Nucleus accumbens (tissue), 56 donors: Measurements from ENCODE around the gene DNAAF5.

Experiments used
- DNase-seq, 56 donors: peaks; one replicate each; lab custom pipeline; 2025; lab: John Stamatoyannopoulos, UW

DNAAF5 gene

DNA sequence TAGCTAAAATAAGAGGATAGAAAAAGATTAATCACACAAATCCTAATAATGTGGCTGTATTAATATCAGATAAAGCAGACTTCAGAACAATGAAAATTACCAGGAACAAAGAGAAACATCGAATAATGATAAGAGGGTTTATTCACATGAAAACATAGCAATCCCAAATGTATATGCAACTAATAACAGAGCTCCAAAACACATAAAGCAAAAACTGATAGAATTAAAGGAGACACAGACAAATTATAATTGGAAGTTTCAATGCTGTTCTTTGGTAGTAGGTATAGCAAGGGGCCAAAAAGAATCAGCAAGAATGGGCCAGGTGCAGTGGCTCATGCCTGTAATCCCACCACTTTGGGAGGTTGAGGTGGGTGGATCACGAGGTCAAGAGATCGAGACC is 23.4 kb upstream of the DNAAF5 start:
- DNase-seq: no peak

DNA sequence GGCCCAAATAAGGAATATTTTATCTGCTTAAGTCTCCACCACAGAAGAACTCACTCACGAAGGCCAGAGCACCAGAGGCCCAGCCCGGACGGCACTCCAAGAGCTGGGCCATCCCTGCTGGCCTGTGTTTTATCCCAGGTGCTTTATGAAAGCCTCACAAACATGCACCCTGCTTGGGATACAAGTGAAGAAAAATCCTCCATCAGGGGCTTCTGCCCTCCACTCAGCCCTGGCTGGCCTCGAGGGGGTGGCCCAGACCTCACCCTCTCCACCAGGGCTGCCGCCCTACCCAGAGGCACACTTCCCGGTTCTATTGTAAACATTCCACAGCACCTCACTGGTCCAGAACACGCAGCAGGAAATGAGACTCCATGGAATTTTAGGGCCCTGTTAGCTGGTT is 19.8 kb upstream of the DNAAF5 start:
- DNase-seq: no peak

DNA sequence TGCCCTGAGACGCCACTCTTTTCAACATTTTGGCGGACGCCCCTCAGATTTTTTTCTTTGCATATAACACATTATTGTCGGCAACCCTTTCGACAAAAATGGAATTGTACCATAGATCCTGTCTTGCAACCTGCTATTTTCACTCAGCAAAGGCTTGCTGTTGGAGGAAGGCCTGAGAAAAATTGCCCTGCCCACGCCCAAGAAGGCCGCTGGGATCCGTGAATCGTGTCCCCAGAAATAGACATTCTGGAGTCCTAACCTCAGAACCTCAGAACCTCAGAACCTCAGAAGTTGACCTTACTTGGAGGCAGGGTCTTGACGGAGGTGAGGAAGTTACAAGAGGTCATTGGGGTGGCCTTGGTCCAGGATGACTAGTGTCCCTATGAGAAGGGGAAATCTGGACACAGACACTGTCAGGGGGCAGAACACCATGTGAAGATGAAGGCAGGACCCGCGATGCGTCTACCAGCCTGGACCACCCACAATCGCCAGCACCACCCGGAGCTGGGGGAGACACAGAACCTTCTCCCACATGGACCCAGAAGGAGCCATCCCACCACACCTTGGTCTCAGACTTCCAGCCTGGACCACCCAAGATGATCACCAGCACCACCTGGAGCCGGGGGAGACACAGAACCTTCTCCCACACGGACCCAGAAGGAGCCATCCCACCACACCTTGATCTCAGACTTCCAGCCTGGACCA is 19.1 kb upstream of the DNAAF5 start:
- no peak for DNase-seq

DNA sequence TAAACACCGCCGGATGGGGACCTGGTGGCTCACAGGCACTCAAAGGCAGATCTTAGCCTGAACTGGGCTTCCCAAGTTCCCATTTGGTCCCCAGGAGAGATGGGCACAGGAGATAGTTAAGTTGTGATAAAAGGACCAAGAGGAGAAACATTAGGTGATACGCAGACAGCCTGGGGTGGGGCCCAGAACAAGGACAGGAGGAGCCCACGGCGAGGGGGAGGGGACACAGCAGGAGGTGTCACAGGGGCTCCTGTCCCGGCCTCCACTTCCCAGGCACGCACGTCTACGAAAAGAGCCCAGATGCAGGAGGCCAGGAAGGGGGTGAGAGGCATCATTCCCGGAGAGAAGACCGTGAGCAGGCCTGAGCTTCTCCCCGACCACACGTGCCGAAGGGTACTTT is 16.3 kb upstream of the DNAAF5 start:
- no peak for DNase-seq

DNA sequence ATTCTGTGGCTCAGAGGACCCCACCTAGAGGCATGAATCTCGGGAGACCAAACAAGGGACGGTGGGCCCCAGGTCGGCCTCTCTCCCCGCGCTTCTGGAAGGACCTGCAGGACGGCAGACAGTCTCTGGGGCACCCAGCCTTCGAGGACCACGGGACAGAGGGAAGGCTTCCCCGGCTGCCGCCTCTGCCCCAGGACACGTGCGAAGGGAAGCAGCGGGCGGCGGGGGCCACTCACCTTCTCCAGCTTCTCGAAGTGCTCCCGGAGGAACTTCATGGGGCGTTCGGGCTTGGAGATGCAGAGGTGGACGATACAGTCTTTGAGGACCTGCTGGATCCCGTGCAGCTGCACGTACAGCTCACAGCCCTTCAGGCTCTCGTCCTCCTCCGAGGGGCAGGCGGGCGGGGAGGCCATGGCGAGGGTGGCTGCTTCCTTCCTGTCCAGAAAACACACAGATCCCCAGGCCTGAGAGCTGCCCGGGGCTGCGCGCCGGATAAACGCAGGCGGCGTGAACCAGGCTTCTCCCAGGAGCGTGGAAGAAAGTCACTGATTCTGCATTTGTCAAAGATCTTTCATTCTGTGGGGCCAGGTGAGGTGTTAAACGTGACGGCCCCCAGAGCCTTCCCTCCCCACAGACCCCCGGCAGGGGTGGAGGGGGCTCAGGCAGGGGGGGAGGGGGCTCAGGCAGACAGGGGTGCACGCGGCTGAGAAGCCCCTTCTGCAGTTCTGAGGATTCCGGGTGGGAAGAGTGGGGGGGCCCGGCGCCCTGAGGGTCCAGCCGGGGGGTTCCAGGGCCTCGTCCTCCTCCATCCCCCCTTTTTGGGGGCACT is 15.2 kb upstream of the DNAAF5 start:
- no peak for DNase-seq

DNA sequence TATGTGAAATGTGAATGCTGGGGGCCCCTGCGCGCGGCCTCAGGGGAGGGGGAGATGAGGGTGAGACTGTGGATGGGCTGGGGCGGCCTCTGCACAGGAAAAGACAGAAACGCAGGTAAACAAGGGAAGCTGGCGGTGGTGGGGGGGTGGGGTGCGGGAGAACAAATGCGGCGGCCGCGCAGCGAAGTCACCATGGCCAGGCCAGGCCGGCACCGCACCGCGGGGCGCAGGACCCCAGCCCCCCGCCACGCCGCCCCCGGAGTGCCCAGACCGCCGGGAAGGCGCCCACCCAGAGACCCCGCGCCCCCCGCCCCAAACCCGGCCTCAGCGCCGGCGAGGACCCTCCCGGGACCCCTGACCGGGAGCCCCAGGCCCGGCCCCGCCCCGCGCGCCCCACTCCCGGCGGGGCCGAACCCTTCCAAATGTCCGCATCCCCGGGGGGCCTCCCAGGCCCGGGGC is 14.5 kb upstream of the DNAAF5 start:
- peak in 1 of 56 donors; percentile 4 for DNase-seq

DNA sequence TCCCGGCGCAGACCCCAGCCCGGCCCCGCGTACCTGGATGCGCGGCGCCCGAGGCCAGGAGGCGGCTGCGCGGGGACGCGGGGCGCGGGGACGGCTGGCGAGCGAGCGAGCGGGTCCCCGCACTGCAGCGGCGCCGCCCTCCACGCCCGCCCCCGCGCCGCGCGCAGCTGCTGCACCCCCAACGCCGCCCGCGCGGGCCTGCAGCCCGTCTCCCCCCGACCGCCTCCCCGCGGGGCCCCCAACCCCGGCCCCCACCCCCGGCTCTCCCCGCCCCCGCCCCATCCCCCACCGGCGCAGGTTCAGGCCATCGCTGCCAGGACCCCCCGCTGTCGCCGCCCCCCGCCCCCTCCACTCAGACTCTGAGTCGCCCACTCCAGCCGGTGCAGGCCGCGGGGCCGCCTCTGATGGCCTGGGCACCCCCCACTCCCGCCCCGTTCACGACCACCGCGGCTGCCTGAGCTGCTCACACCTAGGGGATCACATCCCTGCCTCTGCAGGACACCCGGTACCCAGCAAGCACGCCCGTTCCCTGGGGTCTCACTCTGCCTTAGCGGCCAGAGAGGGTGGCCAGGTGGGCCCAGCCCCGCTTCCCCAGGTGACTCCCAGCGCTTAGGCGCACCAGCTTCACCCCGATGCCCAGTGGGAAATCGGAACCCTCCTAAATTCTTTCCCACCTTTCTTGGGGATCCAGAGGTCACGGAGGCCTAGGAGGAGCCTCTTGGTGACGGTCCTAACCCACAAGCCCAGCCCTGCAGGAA is 13.9 kb upstream of the DNAAF5 start:
- DNase-seq: peak in 2 of 56 donors; percentile 21 to 23

DNA sequence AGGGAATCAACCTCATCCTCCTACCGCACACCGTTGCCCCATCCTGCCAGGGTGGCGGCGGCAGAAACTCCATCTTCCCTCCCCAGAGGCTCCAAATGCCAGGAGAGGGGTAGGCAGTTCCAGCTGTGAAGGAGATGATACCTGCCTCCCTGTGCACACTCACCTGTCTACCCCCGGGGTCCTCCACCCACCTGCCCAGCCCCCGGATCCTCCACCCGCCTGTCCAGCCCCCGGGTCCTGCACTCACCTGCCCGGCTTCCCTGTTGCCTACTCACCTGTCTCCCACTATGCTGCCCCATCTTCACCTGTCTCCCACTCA is 13.4 kb upstream of the DNAAF5 start:
- no peak for DNase-seq

DNA sequence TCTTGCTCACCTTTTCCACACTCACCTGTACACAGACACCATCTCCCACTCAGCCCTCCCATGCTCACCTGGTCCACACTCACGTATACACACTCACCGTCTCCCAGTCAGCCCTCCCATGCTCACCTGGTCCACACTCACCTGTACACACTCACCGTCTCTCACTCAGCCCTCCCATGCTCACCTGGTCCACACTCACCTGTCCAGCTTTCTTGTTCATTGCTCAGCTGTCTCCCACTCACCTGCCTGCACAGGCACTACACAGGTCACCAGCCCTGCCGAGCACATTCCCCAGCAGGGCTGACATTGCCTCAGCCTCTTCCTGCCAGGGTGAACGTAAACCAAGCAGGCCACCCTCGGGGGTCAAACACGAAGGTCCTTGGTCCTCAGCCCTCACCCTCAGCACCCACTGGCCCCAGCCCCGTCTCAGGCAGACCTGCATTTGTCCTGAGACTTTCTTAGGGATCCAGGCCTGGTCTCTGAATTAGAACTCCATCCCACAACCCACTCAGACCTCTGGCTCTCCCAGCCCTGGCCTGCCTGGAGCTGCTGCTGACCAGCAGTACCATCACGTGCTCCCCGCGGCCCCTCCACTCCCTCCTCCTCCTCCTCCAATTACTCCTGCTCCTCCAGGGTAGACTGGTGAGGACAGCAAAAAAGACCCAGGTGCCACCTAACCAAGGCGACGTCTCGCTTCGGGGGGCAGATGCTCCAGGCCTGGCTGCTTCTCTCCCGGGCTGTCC is 12.8 kb upstream of the DNAAF5 start:
- no peak for DNase-seq

DNA sequence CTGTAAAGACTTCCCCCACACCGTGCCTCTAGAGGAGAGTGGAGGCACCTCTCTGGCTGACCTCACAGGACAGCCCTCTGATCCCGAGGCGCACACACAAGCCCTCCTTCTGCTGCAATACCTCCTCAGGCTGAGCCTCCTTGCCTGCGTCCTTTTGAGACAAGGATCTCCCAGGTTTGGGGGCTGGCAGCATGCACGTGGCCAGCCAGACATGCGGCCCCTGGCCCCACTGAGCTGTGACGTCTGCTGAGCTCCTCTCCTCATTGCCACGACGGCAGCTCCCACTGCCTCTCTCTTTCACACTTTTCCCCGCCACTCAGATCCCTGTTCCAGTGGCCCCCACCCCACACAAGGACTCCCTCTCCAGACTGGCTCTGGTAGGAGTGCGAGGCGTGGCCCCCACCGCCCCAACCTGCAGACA is 12.2 kb upstream of the DNAAF5 start:
- no peak for DNase-seq

DNA sequence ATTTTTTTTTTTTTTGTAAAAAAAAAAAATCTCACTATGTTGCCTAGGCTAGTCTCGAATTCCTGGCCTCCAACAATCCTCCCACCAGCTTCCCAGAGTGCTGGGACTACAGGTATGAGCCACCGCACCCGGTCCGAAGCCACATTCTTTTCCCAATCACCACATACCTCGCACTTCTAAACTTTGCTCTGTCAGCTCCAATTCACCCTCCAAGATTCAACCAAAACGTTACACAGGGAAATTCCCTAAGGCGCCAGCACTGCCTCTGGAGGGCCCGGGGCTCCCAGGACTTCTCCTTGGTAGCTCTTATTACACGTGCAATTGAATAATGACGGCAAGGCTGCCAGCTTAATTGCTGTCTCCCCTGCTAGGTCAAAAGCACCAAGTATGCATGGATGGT is 10.3 kb upstream of the DNAAF5 start:
- DNase-seq: no peak

DNA sequence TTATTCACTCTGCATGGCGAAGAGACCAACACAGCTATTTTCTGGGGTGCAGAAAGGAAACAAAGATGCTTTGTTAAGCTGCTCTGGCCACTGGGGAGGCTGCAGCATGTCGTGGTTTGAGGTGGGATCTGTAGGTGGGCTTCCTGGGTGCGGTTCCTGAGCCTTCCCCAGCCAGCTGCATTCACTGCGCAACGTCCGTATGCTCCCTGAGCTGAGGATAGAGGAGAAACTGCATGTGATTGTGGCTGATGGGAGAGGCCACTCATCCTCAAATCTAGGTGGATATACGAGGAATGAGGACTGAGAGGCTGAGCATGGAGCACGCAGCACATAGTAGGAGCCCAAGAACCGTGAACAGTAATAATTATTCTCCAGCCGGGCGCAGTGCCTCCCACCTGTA is 9.9 kb upstream of the DNAAF5 start:
- no peak for DNase-seq

DNA sequence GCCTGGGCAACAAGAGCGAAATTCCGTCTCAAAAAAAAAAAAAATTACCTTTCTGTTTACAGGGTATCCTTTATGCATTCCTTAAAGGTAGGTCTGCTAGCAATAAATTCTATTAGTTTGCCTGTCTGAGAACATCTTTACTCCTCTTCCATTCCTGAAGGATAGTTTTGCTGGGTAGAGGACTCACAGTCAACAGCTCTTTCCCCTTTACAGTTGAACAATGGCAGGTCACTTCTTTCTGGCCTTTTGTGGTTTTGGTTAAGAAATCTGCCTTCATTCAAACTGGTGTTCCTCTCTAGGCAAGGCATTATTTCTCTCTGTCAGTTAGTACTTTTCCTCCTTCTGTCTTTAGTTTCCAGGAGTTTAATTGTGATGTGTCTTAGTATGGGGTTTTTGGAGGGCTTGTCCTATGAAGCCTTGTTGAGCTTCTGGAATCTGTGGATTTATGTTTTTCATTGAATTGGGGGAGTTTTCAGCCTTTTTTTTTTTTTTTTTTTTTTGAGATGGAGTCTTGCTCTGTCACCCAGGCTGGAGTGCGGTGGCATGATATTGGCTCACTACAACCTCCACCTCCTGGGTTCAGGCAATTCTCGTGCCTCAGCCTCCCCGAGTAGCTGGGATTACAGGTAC is 4.8 kb upstream of the DNAAF5 start:
- DNase-seq: no peak

DNA sequence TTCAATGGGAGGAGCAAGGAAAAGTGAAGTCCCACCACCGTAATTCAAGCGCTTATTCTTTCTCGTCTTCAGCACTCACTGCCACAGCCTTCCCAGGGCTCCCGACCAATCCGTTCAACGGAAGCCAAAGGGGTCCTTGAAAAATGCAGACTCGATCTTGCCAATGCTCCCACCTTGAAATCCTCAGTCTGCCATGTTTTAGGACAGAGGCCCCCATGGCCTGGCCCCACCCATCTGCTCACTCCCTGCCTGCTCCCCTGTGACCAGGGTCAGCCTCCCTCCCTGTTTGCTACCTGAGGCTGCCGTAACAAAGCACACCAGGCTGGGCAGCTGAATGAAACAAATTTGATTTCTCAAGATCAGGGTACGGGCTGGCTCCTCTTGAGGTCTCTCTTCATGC is 3.0 kb upstream of the DNAAF5 start:
- no peak for DNase-seq

DNA sequence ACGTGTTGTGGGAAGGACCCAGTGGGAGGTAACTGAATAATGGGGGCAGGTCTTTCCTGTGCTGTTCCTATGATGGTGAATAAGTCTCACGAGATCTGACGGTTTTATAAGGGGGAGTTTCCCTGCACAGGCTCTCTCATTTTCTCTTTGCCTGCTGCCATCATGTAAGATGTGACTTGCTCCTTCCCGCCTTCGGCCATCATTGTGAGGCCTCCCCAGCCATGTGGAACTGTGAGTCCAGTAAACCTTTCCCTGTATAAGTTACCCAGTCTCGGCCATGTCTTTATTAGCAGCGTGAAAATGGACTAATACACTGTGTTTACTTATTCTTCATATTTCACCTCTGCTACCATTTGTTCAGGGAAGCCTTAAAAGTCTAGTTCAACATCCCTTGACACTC is 2.2 kb upstream of the DNAAF5 start:
- no peak for DNase-seq

DNA sequence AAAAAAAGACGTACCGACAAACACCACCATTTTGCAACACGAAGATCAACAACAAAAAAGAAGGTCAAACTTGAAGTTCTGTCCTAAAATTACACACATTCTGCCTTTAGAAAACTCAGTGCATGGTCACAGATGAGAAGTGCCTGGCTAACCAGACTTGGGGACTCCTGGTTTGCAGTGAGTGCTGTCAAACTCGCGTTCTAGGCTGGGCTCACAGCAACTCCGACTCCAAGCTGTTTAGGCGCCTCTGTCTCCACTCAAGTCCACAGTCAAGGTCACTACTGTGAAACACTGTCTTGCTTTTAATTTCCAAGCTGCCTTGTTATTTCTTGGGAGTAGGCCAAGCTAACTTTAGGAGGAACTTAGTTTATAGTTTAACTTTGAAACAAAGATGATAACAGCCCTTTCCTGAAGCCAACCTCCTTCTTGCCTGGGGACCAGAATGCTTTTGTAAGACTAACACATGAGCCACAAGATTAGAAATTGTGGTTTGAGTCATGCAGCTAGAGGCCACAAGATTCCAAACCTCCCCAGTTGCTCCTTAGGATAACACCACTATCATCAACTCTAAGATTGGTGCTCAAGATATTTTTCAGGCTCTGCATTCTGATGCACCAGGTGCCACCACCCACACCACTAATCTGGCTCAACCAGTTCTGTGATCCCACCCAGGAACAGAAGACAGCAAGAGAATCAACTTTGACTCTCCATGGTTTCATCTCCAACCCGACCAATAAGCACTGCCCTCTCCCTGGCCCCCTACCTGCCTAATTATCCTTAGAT is 1.1 kb upstream of the DNAAF5 start:
- DNase-seq: no peak

DNA sequence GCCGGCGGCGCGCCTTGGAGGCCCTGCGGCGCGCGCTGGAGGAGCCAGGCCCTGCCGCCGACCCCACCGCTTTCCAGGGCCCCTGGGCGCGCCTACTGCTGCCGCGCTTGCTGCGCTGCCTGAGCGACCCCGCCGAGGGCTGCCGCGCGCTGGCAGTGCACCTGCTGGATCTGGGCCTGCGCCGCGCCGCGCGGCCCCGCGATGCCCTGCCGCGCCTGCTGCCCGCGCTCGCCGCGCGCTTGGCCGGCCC is 280 bp downstream of the DNAAF5 start:
- DNase-seq: peak in 1 of 56 donors; percentile 45

DNA sequence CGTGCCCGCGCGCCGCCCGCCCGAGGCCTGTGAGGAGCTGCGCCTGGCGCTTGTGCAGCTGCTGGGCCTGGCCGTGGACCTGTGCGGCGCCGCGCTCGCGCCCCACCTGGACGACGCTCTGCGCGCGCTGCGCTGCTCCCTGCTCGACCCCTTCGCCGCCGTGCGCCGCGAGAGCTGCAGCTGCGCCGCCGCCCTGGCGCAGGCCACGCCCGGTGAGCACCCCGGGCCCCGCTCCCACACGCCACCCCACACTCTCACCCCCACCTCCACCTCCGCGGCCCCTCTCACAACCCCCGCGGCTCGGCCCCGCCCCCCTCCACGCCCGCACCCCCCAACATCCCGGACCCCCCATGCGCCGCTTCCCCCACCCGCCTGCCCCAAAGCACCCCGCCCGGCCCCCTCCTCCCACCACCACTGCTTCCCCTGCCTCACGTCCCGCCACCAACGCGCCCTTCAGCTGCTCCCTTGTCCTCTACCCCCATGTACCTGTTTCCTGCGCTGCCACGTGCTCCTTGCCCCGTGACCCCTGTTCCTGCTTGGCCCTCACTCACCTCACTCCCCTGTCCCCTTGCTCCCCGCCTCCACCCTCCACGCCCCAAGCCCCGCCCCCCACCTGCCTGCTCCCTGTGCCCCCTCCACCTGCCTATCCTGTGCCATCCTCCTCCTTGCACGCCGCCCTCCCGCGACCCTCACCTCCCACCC is 756 bp downstream of the DNAAF5 start, which contains the start of gene PRKAR1B:
TSS of gene PRKAR1B (minus strand) at position 178 of the 702 bp plus-strand sequence. CDS start 15,776 bp downstream, outside the sequence.
- DNase-seq: peak in 4 of 56 donors; percentile 17 to 44 (median 34)
